ENCODE results near the gene NRCAM.

- TF ChIP-seq CTCF (IDR thresholded peaks at IDR 0.05; ENCODE audit: insufficient read depth, low read length, poor library complexity, severe bottlenecking) (no peak), EZH2phosphoT487 (conservative IDR thresholded peaks at IDR 0.05; ENCODE audit: low read length) (no peak)
Observed at GRCh38 chr7:108124820-108125219, 331.4 kb downstream of the NRCAM start.

Measured in SU-DHL-6 (cell line).